ENCODE data around the gene ZBTB32.

ZBTB32 gene

DNA sequence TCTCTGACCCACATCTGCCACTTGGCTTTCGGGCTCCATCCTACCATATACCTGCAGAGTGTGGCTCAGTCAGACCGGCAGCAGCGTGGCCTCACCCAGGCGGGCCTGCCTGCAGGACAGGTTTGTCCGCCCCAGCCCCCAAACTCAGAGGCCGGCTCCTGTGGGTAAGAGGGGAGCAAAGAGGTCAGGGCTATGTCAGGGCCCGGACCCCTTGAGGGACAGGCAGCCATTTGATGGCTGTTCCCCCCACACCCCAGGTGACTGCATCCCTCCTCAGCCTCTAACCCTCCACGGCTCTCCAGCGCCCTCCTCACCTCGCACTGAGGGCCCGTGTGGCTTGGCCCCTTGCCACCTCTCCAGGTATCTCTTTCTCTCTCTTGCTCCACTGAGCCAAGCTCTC, 12.3 kb upstream of the ZBTB32 start:
- H3K4me3 ChIP-seq: no peak overlapping the region
- H3K9ac ChIP-seq: 0 out of 22 replicates have a peak overlapping the region, but pooled peaks of 1 of the 11 experiments have one; percentile 0
- no peaks in the 10 kb centered on the region for H4K20me1 ChIP-seq
- TF ChIP-seq Cebpa-rat (IDR thresholded peaks at IDR 0.05): no peak
- H3K36me3 ChIP-seq: no peaks in the 10 kb centered on the region
- H3K27me3 ChIP-seq: no peaks in the 10 kb centered on the region
- 0 out of 22 replicates have a peak, but pooled peaks cover 0 to 4% (median 0%) of the 10 kb centered on the region in 11 experiments for H3K9me3 ChIP-seq (replicated peaks in 1 of 11)
- no peak overlapping the region for H3K4me2 ChIP-seq
- H3K27ac ChIP-seq: no peak overlapping the region
- peaks cover 0 to 15% (median 10%) of the 10 kb centered on the region in 10 experiments; a peak in 15 of 20 replicates for H3K4me1 ChIP-seq

DNA sequence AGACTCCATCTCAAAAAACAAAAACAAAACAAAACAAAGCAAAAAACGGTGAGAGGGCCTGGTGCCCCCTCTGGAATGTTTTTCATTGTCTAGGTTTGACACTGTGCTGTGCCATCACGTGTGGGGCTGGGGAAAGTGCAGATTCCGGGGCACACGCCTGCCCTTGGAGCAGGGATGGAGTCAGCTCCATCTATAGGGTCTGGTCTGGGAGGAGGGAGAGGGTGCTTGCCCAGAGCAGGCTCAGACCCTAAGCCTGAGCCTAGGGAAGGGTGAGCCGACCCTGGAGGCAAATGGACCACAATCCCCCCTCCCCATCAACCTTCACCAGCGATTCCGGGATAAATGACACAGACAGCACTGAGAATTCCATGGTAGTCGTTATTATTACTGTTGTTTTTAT, 10.9 kb upstream of the ZBTB32 start:
- Histone ChIP-seq H4K20me1 (no peaks in the 10 kb centered on the region), H3K36me3 (no peaks in the 10 kb centered on the region), H3K4me2 (peak overlapping the region in 5 of 11 experiments; percentile 12 to 59 (median 26); a peak in 3 of 22 replicates), H3K27ac (no peak overlapping the region), H3K9ac (0 out of 22 replicates have a peak overlapping the region, but pooled peaks of 1 of the 11 experiments have one; percentile 16), H3K27me3 (no peaks in the 10 kb centered on the region), H3K4me3 (no peak overlapping the region), H3K9me3 (replicated peaks in 1 of 11) (0 out of 22 replicates have a peak, but pooled peaks cover 0 to 4% (median 0%) of the 10 kb centered on the region in 11 experiments), H3K4me1 (peaks cover 0 to 9% (median 6%) of the 10 kb centered on the region in 10 experiments; a peak in 11 of 20 replicates)
- TF ChIP-seq Cebpa-rat (IDR thresholded peaks at IDR 0.05): no peak

DNA sequence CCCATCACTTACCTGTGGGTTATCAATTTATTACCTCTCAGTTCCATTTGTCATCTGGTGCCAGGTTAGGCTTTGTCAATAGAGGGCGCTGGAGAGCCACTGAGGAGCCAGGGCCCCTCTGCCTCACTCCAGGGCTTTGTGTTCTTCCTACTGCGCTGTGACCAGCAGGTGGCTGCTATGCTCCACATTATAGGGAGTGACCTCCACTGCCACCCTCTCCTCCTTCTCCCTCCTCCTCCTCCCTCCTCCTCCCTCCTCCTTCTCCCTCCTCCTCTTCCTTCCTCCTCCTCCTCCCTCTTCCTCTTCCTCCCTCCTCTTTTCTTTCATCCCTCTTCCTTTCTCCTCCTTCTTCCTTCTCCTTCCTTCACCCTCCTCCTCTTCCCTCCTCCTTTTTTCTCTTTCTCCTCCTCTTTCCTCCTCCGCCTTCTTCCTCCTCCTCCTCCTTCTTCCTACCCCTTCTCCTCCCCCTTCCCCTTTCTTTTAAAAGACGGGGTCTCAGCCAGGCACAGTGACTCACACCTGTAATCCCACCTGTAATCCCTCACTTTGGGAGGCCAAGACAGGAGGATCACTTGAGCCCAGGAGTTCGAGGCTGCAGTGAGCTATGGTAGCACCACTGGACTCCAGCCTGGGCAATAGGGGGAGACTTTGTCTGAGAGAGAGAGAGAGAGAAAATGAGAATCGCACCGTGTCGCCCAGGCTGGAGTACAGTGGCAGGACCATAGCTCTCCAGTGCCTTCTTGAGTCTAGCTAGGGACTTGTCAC, 10.3 kb upstream of the ZBTB32 start:
- H3K9me3 ChIP-seq (replicated peaks in 1 of 11): 0 out of 22 replicates have a peak, but pooled peaks cover 0 to 4% (median 0%) of the 10 kb centered on the region in 11 experiments
- H3K9ac ChIP-seq: no peak overlapping the region
- H3K36me3 ChIP-seq: no peaks in the 10 kb centered on the region
- TF ChIP-seq Cebpa-rat (IDR thresholded peaks at IDR 0.05): no peak
- no peak overlapping the region for H3K4me3 ChIP-seq
- no peaks in the 10 kb centered on the region for H3K27me3 ChIP-seq
- no peak overlapping the region for H3K27ac ChIP-seq
- no peaks in the 10 kb centered on the region for H4K20me1 ChIP-seq
- H3K4me1 ChIP-seq: peaks cover 0 to 9% (median 6%) of the 10 kb centered on the region in 10 experiments; a peak in 11 of 20 replicates
- peak overlapping the region in 3 of 11 experiments; percentile 26 to 59 (median 45); a peak in 1 of 22 replicates for H3K4me2 ChIP-seq

DNA sequence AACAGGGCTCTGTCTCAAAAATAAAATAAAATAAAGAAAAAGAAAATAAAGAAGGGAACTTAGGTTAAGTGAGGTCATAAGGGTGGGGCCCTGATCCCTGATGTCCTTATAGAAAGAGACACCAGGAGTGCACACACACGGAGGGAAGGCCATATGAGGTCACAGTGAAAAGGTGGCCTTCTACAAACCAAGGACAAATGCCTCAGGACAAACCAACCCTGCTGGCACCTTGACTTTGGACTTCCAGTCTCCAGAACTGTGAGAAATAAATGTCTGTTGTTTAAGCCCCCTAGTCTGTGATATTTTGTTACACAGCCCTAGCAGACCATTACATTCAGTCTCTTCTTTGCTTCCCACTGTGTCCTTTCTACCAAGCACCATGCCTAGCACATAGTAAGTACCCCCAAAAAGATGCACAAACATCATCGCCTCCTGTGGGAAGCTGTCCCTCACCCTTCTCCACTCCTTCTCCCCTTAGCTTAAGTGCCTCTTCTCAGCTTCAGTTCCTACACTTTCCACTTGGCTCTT, 8.4 kb upstream of the ZBTB32 start:
- H3K36me3 ChIP-seq: no peaks in the 10 kb centered on the region
- no peak overlapping the region for H3K27ac ChIP-seq
- TF ChIP-seq Cebpa-rat (IDR thresholded peaks at IDR 0.05): no peak
- 0 out of 22 replicates have a peak, but pooled peaks cover 0 to 4% (median 0%) of the 10 kb centered on the region in 11 experiments for H3K9me3 ChIP-seq (replicated peaks in 1 of 11)
- no peaks in the 10 kb centered on the region for H3K27me3 ChIP-seq
- no peak overlapping the region for H3K4me2 ChIP-seq
- H4K20me1 ChIP-seq: no peaks in the 10 kb centered on the region
- H3K4me3 ChIP-seq: no peak overlapping the region
- no peak overlapping the region for H3K9ac ChIP-seq
- H3K4me1 ChIP-seq: peaks cover 0 to 9% (median 6%) of the 10 kb centered on the region in 10 experiments; a peak in 11 of 20 replicates

DNA sequence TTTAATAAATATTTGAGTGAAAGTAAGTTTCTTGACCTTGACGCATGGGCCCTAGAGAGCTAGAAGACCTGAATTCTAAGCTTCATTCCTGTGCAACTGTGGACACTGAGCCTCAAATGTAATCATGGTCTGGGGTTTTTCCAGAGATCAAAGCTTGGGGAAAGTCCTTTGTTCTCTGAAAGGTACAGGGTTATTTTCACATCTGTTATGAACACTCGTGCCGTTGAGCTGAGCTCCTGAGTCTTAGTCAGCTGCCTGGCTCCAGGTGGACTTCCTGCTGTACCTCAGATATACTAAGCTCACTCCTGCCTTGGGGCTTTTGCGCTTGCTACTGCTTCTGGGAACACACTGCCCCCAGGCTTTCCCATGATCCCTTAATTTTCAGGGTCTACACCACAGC, 7.5 kb upstream of the ZBTB32 start:
- H4K20me1 ChIP-seq: no peaks in the 10 kb centered on the region
- H3K9ac ChIP-seq: no peak overlapping the region
- no peak overlapping the region for H3K4me3 ChIP-seq
- H3K27me3 ChIP-seq: no peaks in the 10 kb centered on the region
- no peak overlapping the region for H3K4me2 ChIP-seq
- H3K9me3 ChIP-seq (replicated peaks in 1 of 11): 0 out of 22 replicates have a peak, but pooled peaks cover 0 to 4% (median 0%) of the 10 kb centered on the region in 11 experiments
- TF ChIP-seq Cebpa-rat (IDR thresholded peaks at IDR 0.05): no peak
- peaks cover 0 to 11% (median 6%) of the 10 kb centered on the region in 10 experiments; a peak in 12 of 20 replicates for H3K4me1 ChIP-seq
- H3K27ac ChIP-seq: no peak overlapping the region
- no peaks in the 10 kb centered on the region for H3K36me3 ChIP-seq

DNA sequence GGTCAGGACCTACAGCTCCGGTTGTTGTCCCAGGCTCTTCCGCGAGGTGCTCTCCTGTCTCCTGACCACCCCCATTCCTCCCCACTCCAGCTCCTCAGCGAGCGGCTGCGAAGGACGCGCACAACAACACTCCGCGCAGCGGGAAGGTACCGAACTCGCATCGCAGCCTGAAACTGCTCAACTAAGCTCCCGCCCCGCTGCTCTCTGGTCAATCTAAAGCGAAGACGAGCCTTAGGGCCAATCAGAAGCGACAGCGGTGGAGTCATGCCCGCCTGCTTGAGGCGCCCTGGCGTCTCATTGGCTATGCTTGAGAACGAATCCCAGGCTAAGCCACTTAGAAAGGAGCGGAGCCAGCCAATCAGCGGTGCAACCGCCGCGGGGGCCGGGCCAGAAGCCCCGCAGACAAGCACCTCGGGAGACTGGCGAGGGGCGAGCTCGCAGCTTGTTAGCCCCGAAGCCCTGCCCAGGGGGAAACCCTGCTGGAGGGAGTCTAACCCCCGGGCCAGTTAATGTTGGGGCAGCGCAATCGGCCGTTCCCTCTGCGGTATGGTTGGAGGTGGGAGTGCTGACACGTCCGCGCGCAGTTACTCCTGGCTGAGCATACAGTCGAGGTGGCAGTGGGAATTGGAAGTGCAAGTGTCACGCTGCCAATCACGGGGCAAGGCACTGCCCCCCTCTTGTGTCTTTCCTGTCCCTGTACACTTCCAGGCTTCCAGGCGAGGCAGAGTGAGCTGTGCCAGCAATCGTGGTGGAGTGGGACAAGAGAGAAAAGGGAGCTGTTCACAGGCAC, 1.9 kb upstream of the ZBTB32 start:
- Histone ChIP-seq H3K36me3 (no peaks in the 10 kb centered on the region), H3K27ac (no peak overlapping the region), H3K4me1 (peaks cover 0 to 16% (median 7%) of the 10 kb centered on the region in 10 experiments; a peak in 7 of 20 replicates), H4K20me1 (peaks cover 0 to 3% (median 0%) of the 10 kb centered on the region in 11 experiments; a peak in 1 of 22 replicates), H3K4me3 (peak overlapping the region; percentile 50 to 68 (median 56)), H3K9me3 (replicated peaks in 1 of 11) (no peaks in the 10 kb centered on the region), H3K27me3 (peaks cover 0 to 15% (median 9%) of the 10 kb centered on the region in 11 experiments; a peak in 13 of 22 replicates), H3K9ac (peak overlapping the region in 10 of 11 experiments; percentile 8 to 58 (median 46); a peak in 14 of 22 replicates), H3K4me2 (peak overlapping the region; percentile 71 to 89 (median 84))
- no peak for TF ChIP-seq Cebpa-rat (IDR thresholded peaks at IDR 0.05)

DNA sequence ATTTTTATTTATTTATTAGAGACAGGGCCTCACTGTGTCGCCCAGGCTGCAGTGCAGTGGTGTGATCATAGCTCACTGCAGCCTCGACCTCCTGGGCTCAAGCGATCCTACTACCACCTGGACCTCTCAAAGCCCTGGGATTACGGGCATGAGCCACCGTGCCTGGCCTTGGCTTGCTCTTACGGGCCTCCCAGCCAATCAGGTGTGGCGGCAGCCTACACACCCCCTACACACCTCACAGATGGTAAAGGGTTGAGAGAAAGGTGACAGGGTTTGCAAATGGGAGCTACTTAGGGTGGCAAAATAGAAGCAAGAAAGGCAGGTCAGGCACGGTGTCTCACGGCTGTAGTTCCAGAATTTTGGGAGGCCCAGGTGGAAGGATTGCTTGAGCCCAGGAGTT, 1.0 kb upstream of the ZBTB32 start:
- Histone ChIP-seq H3K4me3 (no peak overlapping the region), H4K20me1 (peaks cover 0 to 3% (median 0%) of the 10 kb centered on the region in 11 experiments; a peak in 1 of 22 replicates), H3K36me3 (no peaks in the 10 kb centered on the region), H3K27ac (no peak overlapping the region), H3K4me1 (peaks cover 0 to 16% (median 7%) of the 10 kb centered on the region in 10 experiments; a peak in 7 of 20 replicates), H3K9me3 (replicated peaks in 1 of 11) (no peaks in the 10 kb centered on the region), H3K4me2 (peak overlapping the region; percentile 71 to 89 (median 84); a peak in 15 of 22 replicates), H3K9ac (peak overlapping the region in 2 of 11 experiments; percentile 45 to 55; a peak in 1 of 22 replicates), H3K27me3 (peaks cover 0 to 15% (median 9%) of the 10 kb centered on the region in 11 experiments; a peak in 13 of 22 replicates)
- TF ChIP-seq Cebpa-rat (IDR thresholded peaks at IDR 0.05): no peak

DNA sequence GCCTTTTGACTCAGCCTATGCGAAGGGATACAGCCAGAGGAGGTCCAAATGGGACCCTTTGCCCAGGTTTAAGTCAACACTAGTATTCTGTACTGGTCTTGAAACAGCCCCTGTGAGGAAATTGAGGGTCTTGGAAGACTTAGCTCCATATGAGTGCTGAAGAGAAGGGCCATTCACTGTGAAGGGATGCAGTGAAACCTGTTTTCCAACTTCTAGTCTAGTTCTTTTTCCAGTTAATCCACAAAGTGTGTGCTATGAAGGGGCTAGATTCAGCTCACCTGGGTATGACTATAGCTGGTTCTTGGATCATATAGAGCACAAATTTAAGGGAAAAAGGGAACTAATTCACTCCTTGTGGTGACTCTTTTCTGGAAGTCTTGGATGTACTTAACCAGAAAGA, 4.0 kb downstream of the ZBTB32 start:
- Histone ChIP-seq H3K4me2 (no peak overlapping the region), H3K9ac (no peak overlapping the region), H3K4me1 (peaks cover 13 to 32% (median 27%) of the 10 kb centered on the region in 10 experiments), H3K27ac (no peak overlapping the region), H3K9me3 (replicated peaks in 1 of 11) (no peaks in the 10 kb centered on the region), H3K4me3 (no peak overlapping the region), H3K27me3 (peaks cover 0 to 1% (median 0%) of the 10 kb centered on the region in 11 experiments; a peak in 1 of 22 replicates), H3K36me3 (no peaks in the 10 kb centered on the region), H4K20me1 (peaks cover 0 to 4% (median 0%) of the 10 kb centered on the region in 11 experiments; a peak in 2 of 22 replicates)
- TF ChIP-seq Cebpa-rat (IDR thresholded peaks at IDR 0.05): no peak

Measured in BLaER1 treated with 17β-estradiol and CSF1 and Interleukin-3, amounts not matched to agents 10 nM and 100 nM (cell line).